Adrenal gland (tissue), 12 donors: Measurements from ENCODE around the gene MSMB. TPM values are rescaled to one million over a fixed set of nuclear protein-coding genes. Genes with fewer than 3 reads are reported as not detected.
"Not testable (repeated sequence)": the region's sequence is repeated elsewhere in the genome, so short reads cannot be mapped to it uniquely, and the experiment has no call there.

Experiments
- DNase-seq, 7 donors: peaks; one replicate each; pipeline ENCODE4 v3.0.0-alpha.2; 2019 to 2020
- H3K27ac ChIP-seq, 5 donors: fragments of 200-600 bp; sonication (generic) in 4 of 5; 1 replicate in 3 of 5; 2 replicates in 2 of 5; pipeline versions ENCODE4 v1.5.1 to v1.8.0; 2016 to 2020; ENCODE audit warnings: mild to moderate bottlenecking in 1 of 5
- H3K27me3 ChIP-seq: fragments of 200-600 bp; 2 replicates; pipeline ENCODE4 v1.8.0; 2021
- H3K36me3 ChIP-seq, 2 donors: fragments of 200-600 bp; replicated peaks in 1 of 2; 1 replicate in 1 of 2; 2 replicates in 1 of 2; pipeline versions ENCODE4 v1.5.1 to v1.8.0; 2018 to 2022
- H3K4me1 ChIP-seq, 2 donors: fragments of 200-600 bp; replicated peaks in 1 of 2; 1 replicate in 1 of 2; 2 replicates in 1 of 2; pipeline versions ENCODE4 v1.5.1 to v1.8.0; 2018 to 2021
- H3K4me3 ChIP-seq, 4 donors: fragments of 200-600 bp; sonication (generic) in 3 of 4; one replicate each; pipeline ENCODE4 v1.5.1; 2016 to 2018
- H3K9me3 ChIP-seq, 3 donors: fragments of 200-600 bp; sonication (generic) in 1 of 3; replicated peaks in 1 of 3; 1 replicate in 2 of 3; 2 replicates in 1 of 3; pipeline versions ENCODE4 v1.5.1 to v1.8.0; 2016 to 2021
- CTCF ChIP-seq, 6 experiments: fragments of 450-650 bp in 4 of 6; fragments of 200-600 bp in 2 of 6; sonication (generic) in 1 of 6; IDR thresholded peaks; 1 replicate in 5 of 6; 2 replicates in 1 of 6; pipeline versions ENCODE4 v1.5.1 to v1.8.0; 2016 to 2021; ENCODE audit warnings: antibody characterized with exemption in 6 of 6, mild to moderate bottlenecking in 2 of 6, moderate library complexity in 1 of 6
- POLR2A ChIP-seq, 2 donors: fragments of 450-650 bp; IDR thresholded peaks; one replicate each; pipeline ENCODE4 v1.6.1; 2017; ENCODE audit warnings: antibody characterized with exemption in 2 of 2, mild to moderate bottlenecking in 2 of 2, moderate library complexity in 1 of 2
- WGBS, 4 donors: extraction: QIAGEN DNeasy Blood & Tissue Kit in 2 of 4; methylation state at CpG; one replicate each; pipeline versions ENCODE4 v1.1.5 to v1.1.7; 2013 to 2017; 5-methylcytosine and 5-hydroxymethylcytosine counted together
- intact Hi-C, 2 donors: fragments of 100-400 bp; cut with DNase I; formaldehyde crosslinking; loops; one replicate each; pipeline versions ENCODE4 v1.14.1 to v1.15.0; 2022 to 2023
- polyA plus RNA-seq, 3 donors: library from polyadenylated mRNA; stranded (reverse); fragments of 200-250 nt in 2 of 3; fragments of 350-450 nt in 1 of 3; fragmentation: Illumina TruSeq in 1 of 3; extraction: RNeasy Lipid Tissue Mini Kit (QIAGEN cat#74804) in 1 of 3; gene quantifications; one replicate each; pipeline ENCODE4 v1.2.3, GENCODE V29; 2013 to 2014
- total RNA-seq, 9 donors: library from RNA; depleted of rRNA in 4 of 9; stranded (reverse); fragments of >200 nt in 4 of 9; fragments of 120-200 nt in 1 of 9; fragmentation: NEBNext Ultra II Directional in 1 of 9; extraction: Animal tissue kit (Norgen Biotek cat#: 25700) in 1 of 9; gene quantifications; one replicate each; pipeline versions ENCODE4 v1.1.0 to v1.2.4, GENCODE V29; 2013 to 2023
- donor health status: healthy with polysubstance abuse.
- donor health status: Bipolar disorder and iron deficiency.
- donor health status: DM: yes; HTN: yes; CAD: no.
- donor health status: DM: no; HTN: no; CAD: no.
- donor health status: DM: no; HTN: no; CAD: no.
- donor health status: DM: yes; HTN: yes; CAD: no.

The MSMB gene
- total and polyA plus RNA-seq, 12 donors, result not detected

GRCh38 chr10:46005383-46005782, 40.7 kb downstream of the MSMB start:
- 82 to 86% (median 84%) methylated on average over 4 of the region's 4 CpGs for WGBS, 4 donors
- TF ChIP-seq CTCF (IDR thresholded peaks at IDR 0.05) (no peak), POLR2A (IDR thresholded peaks at IDR 0.05) (no peak)
- H3K36me3 ChIP-seq, result peaks cover 0 to 85% of the 10 kb centered on the region in 2 donors
- H3K27me3 ChIP-seq, result no peaks in the 10 kb centered on the region
- H3K27ac ChIP-seq, result no peak overlapping the region
- intact Hi-C loops, result no loop called here
- DNase-seq, result no peak
- H3K9me3 ChIP-seq, result no peaks in the 10 kb centered on the region
- no peak overlapping the region for H3K4me3 ChIP-seq
- H3K4me1 ChIP-seq, result peaks cover 0 to 9% of the 10 kb centered on the region in 2 donors

GRCh38 chr10:46004963-46005362, 41.1 kb downstream of the MSMB start:
- Histone ChIP-seq H3K4me3 (no peak overlapping the region), H3K9me3 (no peaks in the 10 kb centered on the region), H3K27ac (no peak overlapping the region), H3K27me3 (no peaks in the 10 kb centered on the region), H3K36me3 (peaks cover 0 to 80% of the 10 kb centered on the region in 2 donors), H3K4me1 (peaks cover 0 to 9% of the 10 kb centered on the region in 2 donors)
- DNase-seq, result no peak
- intact Hi-C loops, result no loop called here
- TF ChIP-seq CTCF (IDR thresholded peaks at IDR 0.05) (no peak), POLR2A (IDR thresholded peaks at IDR 0.05) (no peak)
- 90 to 99% (median 94%) methylated on average over 2 of the region's 2 CpGs for WGBS, 4 donors

- WGBS, 4 donors, result 87 to 94% (median 88%) methylated on average over 9 of the region's 9 CpGs
- DNase-seq, result no peak
- Histone ChIP-seq H3K4me3 (no peak overlapping the region), H3K27me3 (no peaks in the 10 kb centered on the region), H3K36me3 (peaks cover 0 to 62% of the 10 kb centered on the region in 2 donors), H3K27ac (no peak overlapping the region), H3K9me3 (no peaks in the 10 kb centered on the region), H3K4me1 (peaks cover 0 to 9% of the 10 kb centered on the region in 2 donors)
- intact Hi-C loops, result no loop called here
- TF ChIP-seq CTCF (IDR thresholded peaks at IDR 0.05) (no peak), POLR2A (IDR thresholded peaks at IDR 0.05) (no peak)
Measured at GRCh38 chr10:46002916-46003693, 43.0 kb downstream of the MSMB start.

GRCh38 chr10:46002189-46002687, 43.8 kb downstream of the MSMB start:
- not testable (repeated sequence) for H3K4me1 ChIP-seq

More at GRCh38 chr10:46002189-46002687, 43.8 kb downstream of the MSMB start:
- WGBS, 4 donors, result 87 to 93% (median 89%) methylated on average over 7 of the region's 7 CpGs
- peaks cover 0 to 53% of the 10 kb centered on the region in 2 donors for H3K36me3 ChIP-seq
- intact Hi-C loops, H3K9me3 ChIP-seq, DNase-seq, H3K4me3 ChIP-seq, H3K27ac ChIP-seq, H3K27me3 ChIP-seq: not testable (repeated sequence)
